Measurements from ENCODE around the gene SULT1E1. TPM values are rescaled to one million over a fixed set of nuclear protein-coding genes. Genes with fewer than 3 reads are reported as not detected.

SULT1E1 gene
- total RNA-seq, 4 donors from 2014 or later: 0.34 TPM; not detected in 3

GRCh38 chr4:69861756-69862155, 1.8 kb upstream of the SULT1E1 start:
- no peak for TF ChIP-seq CTCF (IDR thresholded peaks at IDR 0.05; ENCODE audit: low read depth)

GRCh38 chr4:69860521-69861298, 765 bp upstream of the SULT1E1 start:
- no peak for TF ChIP-seq CTCF (IDR thresholded peaks at IDR 0.05; ENCODE audit: low read depth)

GRCh38 chr4:69859140-69859685, 732 bp downstream of the SULT1E1 start:
- TF ChIP-seq CTCF (IDR thresholded peaks at IDR 0.05; ENCODE audit: low read depth): no peak

- no peak for TF ChIP-seq CTCF (IDR thresholded peaks at IDR 0.05; ENCODE audit: low read depth)
Measured at GRCh38 chr4:69858690-69859089, 1.3 kb downstream of the SULT1E1 start.

GRCh38 chr4:69855822-69856221, 4.1 kb downstream of the SULT1E1 start:
- no peak for TF ChIP-seq CTCF (IDR thresholded peaks at IDR 0.05; ENCODE audit: low read depth)

GRCh38 chr4:69849969-69850368, 10.0 kb downstream of the SULT1E1 start:
- no peak for TF ChIP-seq CTCF (IDR thresholded peaks at IDR 0.05; ENCODE audit: low read depth)

GRCh38 chr4:69849297-69849696, 10.6 kb downstream of the SULT1E1 start:
- no peak for TF ChIP-seq CTCF (IDR thresholded peaks at IDR 0.05; ENCODE audit: low read depth)

All from subcutaneous adipose tissue (tissue), 4 donors.